GM12878 (cell line): ENCODE data around the gene SEMA3D. TPM values are rescaled to one million over a fixed set of nuclear protein-coding genes. Genes with fewer than 3 reads are reported as not detected.

Source experiments
- ATAC-seq: fragments of 200-7000 bp; cut with Tn5 transposase; 3 replicates; pipeline ENCODE4 v1.9.1; 2020; ENCODE audit warnings: mild to moderate bottlenecking, moderate library complexity
- BruUV-seq: library from RNA; stranded (reverse); fragments of 400-500 nt; replicated peaks from 2 replicates; lab custom pipeline; 2021; lab: Mats Ljungman, UMichigan
- CTCF ChIA-PET: fragments of 300-600 bp; sonication (Branson Sonifier 250); formaldehyde crosslinking; extraction: SDS; loops from one replicate; lab custom pipeline; 2021; ENCODE audit warnings: inconsistent platforms; lab: Yijun Ruan, JAX
- POLR2A ChIA-PET: fragments of 350-600 bp; formaldehyde crosslinking; extraction: SDS; loops from one replicate; lab custom pipeline; 2021; ENCODE audit warnings: inconsistent platforms; lab: Charles Lee
- RAD21 ChIA-PET: fragments of 300-600 bp; sonication (Branson Sonifier 250); formaldehyde crosslinking; loops from one replicate; lab custom pipeline; 2023; ENCODE audit warnings: antibody characterized with exemption; ENCODE audit not compliant: unreplicated experiment; lab: Charles Lee
- SMC1A ChIA-PET: fragments of 300-600 bp; sonication (Branson Sonifier 250); formaldehyde crosslinking; loops from one replicate; lab custom pipeline; 2023; ENCODE audit not compliant: unreplicated experiment, uncharacterized antibody; lab: Charles Lee
- DNase-seq: peaks from one replicate; pipeline ENCODE4 v3.0.0-alpha.2; 2011; ENCODE audit warnings: low read depth, low spot score
- FAIRE-seq: peaks from 3 replicates; lab custom pipeline; 2011; peaks lifted over from hg19 to GRCh38; lab: Jason Lieb, UNC
- H2AFZ ChIP-seq: 2 replicates; pipeline ENCODE4 v1.6.0; 2011; ENCODE audit warnings: low read depth, low read length, control low read depth; ENCODE audit not compliant: control insufficient read depth
- H3K27ac ChIP-seq: 2 replicates; pipeline ENCODE4 v1.5.1; 2011; ENCODE audit warnings: control low read depth; ENCODE audit not compliant: control insufficient read depth, insufficient read depth
- H3K27me3 ChIP-seq, 2 experiments: replicated peaks in 1 of 2; 2 replicates each; pipeline versions ENCODE4 v1.6.0 to v1.6.1; 2011; ENCODE audit warnings: low read length in 1 of 2; ENCODE audit not compliant: control insufficient read depth in 2 of 2, insufficient read depth in 2 of 2
- H3K36me3 ChIP-seq, 2 experiments: 2 replicates each; pipeline ENCODE4 v1.5.1; 2011; ENCODE audit warnings: low read length in 1 of 2; ENCODE audit not compliant: control insufficient read depth in 2 of 2, insufficient read depth in 2 of 2
- H3K4me1 ChIP-seq: 2 replicates; pipeline ENCODE4 v1.6.1; 2011; ENCODE audit warnings: mild to moderate bottlenecking, low read length, moderate library complexity, mixed read lengths; ENCODE audit not compliant: control insufficient read depth, insufficient read depth
- H3K4me2 ChIP-seq: 2 replicates; pipeline ENCODE4 v1.6.0; 2011; ENCODE audit warnings: control low read depth; ENCODE audit not compliant: control insufficient read depth, insufficient read depth
- H3K4me3 ChIP-seq: fragments of 200-600 bp; sonication (generic); 2 replicates; pipeline ENCODE4 v1.5.1; 2016
- H3K79me2 ChIP-seq: 2 replicates; pipeline ENCODE4 v1.6.0; 2011; ENCODE audit warnings: low read length; ENCODE audit not compliant: control insufficient read depth, insufficient read depth
- H3K9ac ChIP-seq: 2 replicates; pipeline ENCODE4 v1.8.0; 2011; ENCODE audit warnings: low read length, control low read depth, mixed read lengths; ENCODE audit not compliant: control insufficient read depth, insufficient read depth
- H3K9me3 ChIP-seq: replicated peaks from 3 replicates; pipeline ENCODE4 v1.5.1; 2011; ENCODE audit warnings: mild to moderate bottlenecking, low read length; ENCODE audit not compliant: control insufficient read depth, insufficient read depth
- H4K20me1 ChIP-seq: 2 replicates; pipeline ENCODE4 v1.6.0; 2011; ENCODE audit not compliant: control insufficient read depth, insufficient read depth
- BCL11A ChIP-seq: IDR thresholded peaks from 2 replicates; pipeline ENCODE4 v1.6.1; 2011; ENCODE audit warnings: low read depth, low read length
- BRCA1 ChIP-seq: IDR thresholded peaks from 2 replicates; pipeline ENCODE4 v1.6.1; 2011; ENCODE audit warnings: low read depth, low read length, improper control_type of control experiment
- HDAC2 ChIP-seq: fragments of 200-600 bp; sonication (generic); IDR thresholded peaks from 2 replicates; pipeline ENCODE4 v1.6.1; 2017
- IRF5 ChIP-seq: fragments of 450-650 bp; IDR thresholded peaks from 2 replicates; pipeline ENCODE4 v1.6.1; 2017; ENCODE audit warnings: borderline replicate concordance
- JUNB ChIP-seq: IDR thresholded peaks from 2 replicates; pipeline ENCODE4 v1.6.1; 2016; ENCODE audit warnings: antibody characterized with exemption, mild to moderate bottlenecking
- JUND ChIP-seq: IDR thresholded peaks from 2 replicates; pipeline ENCODE4 v1.6.1; 2012; ENCODE audit warnings: low read depth, mild to moderate bottlenecking, low read length, improper control_type of control experiment, moderate library complexity
- MTA3 ChIP-seq: IDR thresholded peaks from 2 replicates; pipeline ENCODE4 v1.6.1; 2012; ENCODE audit warnings: low read length, inconsistent platforms, borderline replicate concordance
- POLR2AphosphoS5 ChIP-seq: IDR thresholded peaks from 2 replicates; pipeline ENCODE4 v1.6.1; 2011; ENCODE audit warnings: mild to moderate bottlenecking, low read length, inconsistent platforms
- POU2F2 ChIP-seq: IDR thresholded peaks from 3 replicates; pipeline ENCODE4 v1.6.1; 2011; ENCODE audit warnings: low read depth, mild to moderate bottlenecking, low read length, borderline replicate concordance
- RB1 ChIP-seq: fragments of 450-650 bp; formaldehyde crosslinking; IDR thresholded peaks from 2 replicates; pipeline ENCODE4 v1.6.1; 2017; ENCODE audit warnings: mild to moderate bottlenecking, borderline replicate concordance
- SMAD5 ChIP-seq: IDR thresholded peaks from 2 replicates; pipeline ENCODE4 v1.6.1; 2016; ENCODE audit warnings: antibody characterized with exemption, low read depth
- TARDBP ChIP-seq: IDR thresholded peaks from 2 replicates; pipeline ENCODE4 v1.6.1; 2016; ENCODE audit warnings: borderline replicate concordance
- TCF7 ChIP-seq: IDR thresholded peaks from 2 replicates; pipeline ENCODE4 v1.6.1; 2014; ENCODE audit warnings: antibody characterized with exemption, borderline replicate concordance
- ZNF207 ChIP-seq: fragments of 450-650 bp; IDR thresholded peaks from 2 replicates; pipeline ENCODE4 v1.6.1; 2014; ENCODE audit warnings: antibody characterized with exemption, mild to moderate bottlenecking, borderline replicate concordance
- ZNF622 ChIP-seq: fragments of 450-650 bp; IDR thresholded peaks from 2 replicates; pipeline ENCODE4 v1.6.1; 2017; ENCODE audit warnings: mild to moderate bottlenecking, inconsistent platforms
- WGBS: methylation state at CpG from one replicate; pipeline ENCODE4 v1.1.6; 2016; ENCODE audit warnings: low lambda C conversion rate; ENCODE audit not compliant: insufficient replicate concordance, insufficient coverage; ENCODE audit errors: missing lambda C conversion rate; 5-methylcytosine and 5-hydroxymethylcytosine counted together
- in situ Hi-C: fragments of 300-500 bp; cut with MboI; formaldehyde crosslinking; loops from 9 replicates; pipeline ENCODE4 v1.14.3; 2018; ENCODE audit warnings: mixed read lengths
- intact Hi-C: fragments of 100-400 bp; cut with micrococcal nuclease; formaldehyde crosslinking; loops from one replicate; pipeline ENCODE4 v1.14.2; 2022; ENCODE audit not compliant: unreplicated experiment
- polyA plus RNA-seq, 11 experiments: library from polyadenylated mRNA; depleted of rRNA in 4 of 11; unstranded in 6 of 11; stranded (reverse) in 5 of 11; fragments of >200 nt; fragmentation: Nextera tagmentation in 4 of 11; fragmentation: Illumina TruSeq in 1 of 11; extraction: Ambion mirVana in 4 of 11; extraction: Trizol in 1 of 11; gene quantifications; 1 replicate in 1 of 11; 2 replicates in 10 of 11; pipeline versions ENCODE4 v1.2.1 to v1.2.3, GENCODE V29; 2011 to 2016; ENCODE audit warnings: inconsistent platforms in 2 of 11, missing spikeins in 2 of 11, low read depth in 1 of 11
- total RNA-seq, 4 experiments: library from RNA; depleted of rRNA in 3 of 4; stranded (reverse); fragments of >200 nt in 3 of 4; fragmentation: Illumina TruSeq in 1 of 4; extraction: Trizol in 1 of 4; gene quantifications; 2 replicates each; pipeline versions ENCODE4 v1.2.1 to v1.2.3, GENCODE V29; 2013 to 2021
- TF ChIP-seq, protein P1 (sequence below): fragments of 450-650 bp; conservative IDR thresholded peaks from 2 replicates; pipeline ENCODE4 v1.6.1; 2017; ENCODE audit warnings: mild to moderate bottlenecking, moderate library complexity

SEMA3D gene
- total and polyA plus RNA-seq, 10 of the 15 experiments (the other 5 are each of a cell fraction or from before 2014, with no cell fraction given), result 0.04 TPM; not detected in 9

DNA sequence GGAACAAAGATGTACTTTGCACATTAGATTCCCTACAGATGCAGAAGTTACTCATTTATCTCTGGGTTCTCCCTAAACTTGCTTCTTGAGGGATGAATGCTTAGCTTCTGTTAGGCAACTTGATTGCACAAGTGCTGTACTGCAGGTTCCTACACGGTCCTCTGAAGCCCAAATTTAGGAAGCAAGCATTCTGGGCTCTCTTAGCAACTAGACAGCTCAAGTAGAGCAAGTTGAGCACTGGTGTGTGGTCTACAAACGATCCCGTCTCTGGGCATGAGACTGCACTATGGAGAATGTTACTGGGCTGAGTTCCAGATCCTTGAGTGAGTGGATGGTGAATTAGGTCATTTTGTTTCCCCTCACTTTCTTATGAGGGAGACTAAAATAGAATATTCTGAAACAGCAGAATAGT lies 14.3 kb downstream of the SEMA3D start:
- ChIA-PET POLR2A (no interaction called here), RAD21 (no interaction called here), CTCF (no interaction called here), SMC1A (no interaction called here)
- ATAC-seq (no peak), FAIRE-seq (no peak), DNase-seq (no peak)
- in situ Hi-C loops, result no loop called here
- H4K20me1 ChIP-seq, result no peaks in the 10 kb centered on the region
- H3K27ac ChIP-seq, result no peak overlapping the region
- no peak overlapping the region for H2AFZ ChIP-seq
- H3K9ac ChIP-seq, result no peak overlapping the region
- no peak overlapping the region for H3K4me2 ChIP-seq
- no peak overlapping the region for H3K4me3 ChIP-seq
- WGBS, result 17% methylated on average over 3 of the region's 3 CpGs
- TF ChIP-seq TARDBP (no peak), SMAD5 (no peak), TCF7 (no peak), MTA3 (no peak), ZNF622 (no peak), RB1 (no peak), BCL11A (no peak), POLR2AphosphoS5 (no peak), BRCA1 (no peak), POU2F2 (no peak), JUNB (no peak), ZNF207 (no peak), HDAC2 (no peak), IRF5 (no peak), JUND (no peak)
- TF ChIP-seq, protein P1, sequence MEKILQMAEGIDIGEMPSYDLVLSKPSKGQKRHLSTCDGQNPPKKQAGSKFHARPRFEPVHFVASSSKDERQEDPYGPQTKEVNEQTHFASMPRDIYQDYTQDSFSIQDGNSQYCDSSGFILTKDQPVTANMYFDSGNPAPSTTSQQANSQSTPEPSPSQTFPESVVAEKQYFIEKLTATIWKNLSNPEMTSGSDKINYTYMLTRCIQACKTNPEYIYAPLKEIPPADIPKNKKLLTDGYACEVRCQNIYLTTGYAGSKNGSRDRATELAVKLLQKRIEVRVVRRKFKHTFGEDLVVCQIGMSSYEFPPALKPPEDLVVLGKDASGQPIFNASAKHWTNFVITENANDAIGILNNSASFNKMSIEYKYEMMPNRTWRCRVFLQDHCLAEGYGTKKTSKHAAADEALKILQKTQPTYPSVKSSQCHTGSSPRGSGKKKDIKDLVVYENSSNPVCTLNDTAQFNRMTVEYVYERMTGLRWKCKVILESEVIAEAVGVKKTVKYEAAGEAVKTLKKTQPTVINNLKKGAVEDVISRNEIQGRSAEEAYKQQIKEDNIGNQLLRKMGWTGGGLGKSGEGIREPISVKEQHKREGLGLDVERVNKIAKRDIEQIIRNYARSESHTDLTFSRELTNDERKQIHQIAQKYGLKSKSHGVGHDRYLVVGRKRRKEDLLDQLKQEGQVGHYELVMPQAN, result no peak
- no peaks in the 10 kb centered on the region for H3K9me3 ChIP-seq
- H3K27me3 ChIP-seq, result no peaks in the 10 kb centered on the region
- H3K79me2 ChIP-seq, result no peaks in the 10 kb centered on the region
- H3K36me3 ChIP-seq, result no peaks in the 10 kb centered on the region
- intact Hi-C loops, result no loop called here
- BruUV-seq, result no TSS peak
- H3K4me1 ChIP-seq, result no peaks in the 10 kb centered on the region
